Measurements from ENCODE around the gene ZCWPW1.

The ZCWPW1 gene

DNA sequence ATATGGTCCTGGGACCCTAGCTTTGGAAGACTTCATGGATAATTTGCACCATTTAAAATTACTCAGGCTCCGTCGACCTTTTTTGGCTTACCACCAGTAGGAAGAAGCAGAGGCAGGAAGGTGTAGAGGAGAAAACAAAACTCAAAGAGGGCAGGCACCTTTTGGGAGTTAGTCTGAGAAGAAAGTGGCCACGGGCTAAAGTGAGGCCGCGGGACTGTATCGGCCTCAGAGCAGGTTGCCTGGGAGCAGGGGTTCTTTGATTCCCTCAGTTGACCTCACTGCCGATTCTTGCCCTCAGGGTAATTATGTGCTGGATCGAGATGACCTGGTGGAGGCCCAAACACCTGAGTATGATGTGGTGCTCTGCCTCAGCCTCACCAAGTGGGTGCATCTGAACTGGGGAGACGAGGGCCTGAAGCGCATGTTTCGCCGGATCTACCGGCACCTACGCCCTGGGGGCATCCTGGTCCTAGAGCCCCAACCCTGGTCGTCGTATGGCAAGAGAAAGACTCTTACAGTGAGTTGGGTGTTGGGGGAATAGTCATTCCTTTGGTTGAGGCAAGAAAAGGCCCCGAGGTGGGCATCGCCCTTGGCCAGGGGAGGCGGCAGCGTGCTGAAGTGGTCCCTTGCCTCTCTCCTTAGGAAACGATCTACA lies 4.2 kb upstream of the ZCWPW1 start:
- no peak overlapping the region for H3K4me3 ChIP-seq (ENCODE audit: low read depth, low read length)
- in situ Hi-C loops (cut with HindIII; ENCODE audit: low sequenced_read_pairs) = no loop called here
- DNase-seq (ENCODE audit: low read depth) = no peak
- TF ChIP-seq, protein P1, sequence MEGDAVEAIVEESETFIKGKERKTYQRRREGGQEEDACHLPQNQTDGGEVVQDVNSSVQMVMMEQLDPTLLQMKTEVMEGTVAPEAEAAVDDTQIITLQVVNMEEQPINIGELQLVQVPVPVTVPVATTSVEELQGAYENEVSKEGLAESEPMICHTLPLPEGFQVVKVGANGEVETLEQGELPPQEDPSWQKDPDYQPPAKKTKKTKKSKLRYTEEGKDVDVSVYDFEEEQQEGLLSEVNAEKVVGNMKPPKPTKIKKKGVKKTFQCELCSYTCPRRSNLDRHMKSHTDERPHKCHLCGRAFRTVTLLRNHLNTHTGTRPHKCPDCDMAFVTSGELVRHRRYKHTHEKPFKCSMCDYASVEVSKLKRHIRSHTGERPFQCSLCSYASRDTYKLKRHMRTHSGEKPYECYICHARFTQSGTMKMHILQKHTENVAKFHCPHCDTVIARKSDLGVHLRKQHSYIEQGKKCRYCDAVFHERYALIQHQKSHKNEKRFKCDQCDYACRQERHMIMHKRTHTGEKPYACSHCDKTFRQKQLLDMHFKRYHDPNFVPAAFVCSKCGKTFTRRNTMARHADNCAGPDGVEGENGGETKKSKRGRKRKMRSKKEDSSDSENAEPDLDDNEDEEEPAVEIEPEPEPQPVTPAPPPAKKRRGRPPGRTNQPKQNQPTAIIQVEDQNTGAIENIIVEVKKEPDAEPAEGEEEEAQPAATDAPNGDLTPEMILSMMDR (IDR thresholded peaks at IDR 0.05; ENCODE audit: low read depth, low read length, missing control alignments) = no peak

DNA sequence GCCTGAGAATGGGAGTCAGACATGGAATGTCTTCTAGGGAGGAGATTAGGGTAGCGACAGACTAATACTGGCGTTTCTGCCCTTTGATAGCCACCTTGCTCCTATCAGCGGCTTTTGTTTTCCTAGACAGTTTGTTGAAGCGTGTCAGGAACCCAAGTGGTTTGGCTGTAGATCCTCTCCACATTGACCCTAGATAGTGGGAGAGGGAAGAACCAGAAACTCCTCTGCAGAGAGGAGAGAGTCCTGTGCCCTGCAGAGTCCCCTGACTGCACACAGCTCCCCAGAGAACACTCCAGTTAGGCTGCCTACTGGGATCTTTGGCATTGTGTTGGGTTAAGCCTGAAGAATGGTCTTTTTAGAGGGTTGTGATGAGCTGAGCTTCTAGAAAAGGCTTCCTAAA lies 3.5 kb upstream of the ZCWPW1 start:
- H3K4me3 ChIP-seq (ENCODE audit: low read depth, low read length) = no peak overlapping the region
- DNase-seq (ENCODE audit: low read depth) = no peak
- in situ Hi-C loops (cut with HindIII; ENCODE audit: low sequenced_read_pairs) = no loop called here
- TF ChIP-seq, protein P1 (IDR thresholded peaks at IDR 0.05; ENCODE audit: low read depth, low read length, missing control alignments) = no peak

DNA sequence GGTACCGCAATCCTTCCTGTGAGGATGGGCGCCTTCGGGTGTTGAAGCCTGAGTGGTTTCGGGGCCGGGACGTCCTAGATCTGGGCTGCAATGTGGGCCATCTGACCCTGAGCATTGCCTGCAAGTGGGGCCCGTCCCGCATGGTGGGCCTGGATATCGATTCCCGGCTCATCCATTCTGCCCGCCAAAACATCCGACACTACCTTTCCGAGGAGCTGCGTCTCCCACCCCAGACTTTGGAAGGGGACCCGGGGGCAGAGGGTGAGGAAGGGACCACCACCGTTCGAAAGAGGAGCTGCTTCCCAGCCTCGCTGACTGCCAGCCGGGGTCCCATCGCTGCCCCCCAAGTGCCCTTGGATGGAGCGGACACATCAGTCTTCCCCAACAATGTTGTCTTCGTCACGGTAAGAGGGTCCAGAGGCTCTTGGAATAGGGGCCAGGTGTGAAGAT lies 2.8 kb upstream of the ZCWPW1 start:
- in situ Hi-C loops (cut with HindIII; ENCODE audit: low sequenced_read_pairs) = no loop called here
- TF ChIP-seq, protein P1 (IDR thresholded peaks at IDR 0.05; ENCODE audit: low read depth, low read length, missing control alignments) = no peak
- peak overlapping the region; percentile 65 for H3K4me3 ChIP-seq (ENCODE audit: low read depth, low read length)

DNA sequence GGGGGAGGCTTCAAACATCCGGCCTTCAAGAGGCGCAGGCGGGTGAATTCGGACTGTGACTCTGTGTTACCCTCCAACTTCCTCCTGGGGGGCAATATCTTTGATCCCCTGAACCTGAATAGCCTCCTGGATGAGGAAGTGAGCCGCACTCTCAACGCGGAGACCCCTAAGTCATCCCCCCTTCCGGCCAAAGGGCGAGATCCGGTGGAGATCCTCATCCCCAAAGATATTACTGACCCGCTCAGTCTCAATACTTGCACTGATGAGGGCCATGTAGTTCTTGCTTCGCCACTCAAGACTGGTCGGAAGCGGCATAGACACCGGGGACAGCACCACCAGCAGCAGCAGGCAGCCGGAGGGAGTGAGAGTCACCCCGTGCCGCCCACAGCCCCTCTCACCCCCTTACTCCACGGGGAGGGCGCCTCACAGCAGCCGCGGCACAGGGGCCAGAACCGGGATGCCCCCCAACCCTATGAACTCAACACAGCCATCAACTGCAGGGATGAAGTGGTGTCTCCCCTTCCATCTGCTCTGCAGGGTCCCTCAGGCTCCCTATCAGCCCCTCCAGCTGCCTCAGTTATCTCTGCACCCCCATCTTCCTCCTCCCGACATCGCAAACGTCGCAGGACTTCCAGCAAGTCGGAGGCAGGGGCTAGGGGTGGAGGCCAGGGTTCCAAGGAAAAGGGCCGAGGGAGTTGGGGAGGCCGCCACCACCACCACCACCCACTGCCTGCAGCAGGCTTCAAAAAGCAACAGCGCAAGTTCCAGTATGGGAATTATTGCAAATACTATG lies 2.2 kb upstream of the ZCWPW1 start:
- in situ Hi-C loops (cut with HindIII; ENCODE audit: low sequenced_read_pairs) = no loop called here
- no peak for DNase-seq (ENCODE audit: low read depth)
- TF ChIP-seq, protein P1 (IDR thresholded peaks at IDR 0.05; ENCODE audit: low read depth, low read length, missing control alignments) = no peak
- H3K4me3 ChIP-seq (ENCODE audit: low read depth, low read length) = peak overlapping the region; percentile 65

More for the DNA sequence above, 2.8 kb upstream of the ZCWPW1 start:
- no peak for DNase-seq (ENCODE audit: low read depth)

DNA sequence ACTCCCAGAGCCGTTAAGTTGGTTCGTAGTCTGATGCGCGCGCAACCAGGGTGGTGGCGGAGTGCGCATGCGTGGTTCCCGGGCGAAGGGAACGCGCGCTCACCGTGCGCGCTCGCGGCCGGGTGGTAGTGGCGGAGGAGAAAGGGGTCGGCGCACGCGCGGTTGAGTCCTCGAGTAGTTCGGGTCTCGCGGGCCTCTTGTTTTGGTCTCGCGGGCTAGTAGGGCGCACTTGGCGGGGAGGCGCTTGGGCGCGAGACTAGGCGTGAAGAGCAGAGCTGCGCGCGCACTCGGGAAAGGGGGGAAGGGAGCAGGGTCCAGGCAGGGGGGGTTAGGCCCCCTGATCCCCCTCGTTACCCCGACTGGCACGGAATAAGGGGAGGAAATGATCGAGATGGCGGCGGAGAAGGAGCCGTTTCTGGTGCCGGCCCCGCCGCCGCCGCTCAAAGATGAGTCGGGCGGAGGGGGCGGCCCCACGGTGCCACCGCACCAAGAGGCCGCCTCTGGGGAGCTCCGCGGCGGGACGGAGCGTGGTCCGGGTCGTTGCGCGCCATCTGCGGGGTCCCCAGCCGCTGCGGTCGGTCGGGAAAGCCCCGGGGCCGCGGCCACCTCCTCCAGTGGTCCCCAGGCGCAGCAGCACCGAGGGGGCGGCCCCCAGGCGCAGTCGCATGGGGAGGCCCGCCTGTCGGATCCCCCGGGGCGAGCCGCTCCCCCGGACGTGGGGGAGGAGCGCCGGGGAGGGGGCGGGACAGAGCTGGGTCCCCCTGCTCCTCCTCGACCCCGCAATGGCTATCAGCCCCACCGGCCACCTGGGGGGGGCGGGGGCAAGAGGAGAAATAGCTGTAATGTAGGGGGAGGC lies 1.4 kb upstream of the ZCWPW1 start, which contains the start of gene MEPCE:
MEPCE (plus strand) TSS at position 195 of the 856 bp plus-strand sequence; CDS start at position 383, 188 bp downstream.
- in situ Hi-C loops (cut with HindIII; ENCODE audit: low sequenced_read_pairs) = no loop called here
- H3K4me3 ChIP-seq (ENCODE audit: low read depth, low read length) = peak within 1 kb of the TSS; percentile 65
- TF ChIP-seq, protein P1 (IDR thresholded peaks at IDR 0.05; ENCODE audit: low read depth, low read length, missing control alignments) = no peak
- DNase-seq (ENCODE audit: low read depth) = peak; percentile 93

Measured in astrocyte of the cerebellum (primary cell).